GM23338 (cell line): Measurements from ENCODE around the gene PIGZ. TPM values are rescaled to one million over a fixed set of nuclear protein-coding genes. Genes with fewer than 3 reads are reported as not detected.

ENCODE experiments used
- ATAC-seq: fragments of 200-7000 bp; cut with Tn5 transposase; 3 replicates; pipeline ENCODE4 v1.9.1; 2020
- DNase-seq: peaks from one replicate; pipeline ENCODE4 v3.0.0-alpha.2; 2015; ENCODE audit warnings: low spot score
- H2AFZ ChIP-seq: fragments of 200-600 bp; sonication (generic); 2 replicates; pipeline ENCODE4 v1.8.0; 2016; ENCODE audit warnings: antibody characterized with exemption, mild to moderate bottlenecking, moderate library complexity
- H3F3A ChIP-seq: fragments of 200-600 bp; sonication (generic); replicated peaks from 2 replicates; pipeline ENCODE4 v1.8.0; 2017; ENCODE audit warnings: antibody characterized with exemption, mixed run types, low read depth
- H3K27ac ChIP-seq: fragments of 200-600 bp; sonication (generic); 2 replicates; pipeline ENCODE4 v1.6.1; 2016; ENCODE audit warnings: low read depth
- H3K27me3 ChIP-seq: fragments of 200-600 bp; sonication (generic); 2 replicates; pipeline ENCODE4 v1.8.0; 2016; ENCODE audit warnings: mild to moderate bottlenecking, mixed run types, moderate library complexity; ENCODE audit not compliant: insufficient read depth
- H3K36me3 ChIP-seq: fragments of 200-600 bp; sonication (generic); 2 replicates; pipeline ENCODE4 v1.8.0; 2016; ENCODE audit warnings: mild to moderate bottlenecking; ENCODE audit not compliant: insufficient read depth
- H3K4me1 ChIP-seq: fragments of 200-600 bp; sonication (generic); 2 replicates; pipeline ENCODE4 v1.8.0; 2016; ENCODE audit warnings: mild to moderate bottlenecking, moderate library complexity; ENCODE audit not compliant: insufficient read depth
- H3K4me2 ChIP-seq: fragments of 200-600 bp; sonication (generic); 2 replicates; pipeline ENCODE4 v1.7.1; 2017; ENCODE audit warnings: mixed run types
- H3K4me3 ChIP-seq: fragments of 200-600 bp; sonication (generic); 2 replicates; pipeline ENCODE4 v1.6.1; 2016; ENCODE audit warnings: mixed run types
- H3K79me2 ChIP-seq: fragments of 200-600 bp; sonication (generic); replicated peaks from 2 replicates; pipeline ENCODE4 v1.8.0; 2017; ENCODE audit warnings: mild to moderate bottlenecking; ENCODE audit not compliant: insufficient read depth
- H3K9me2 ChIP-seq: fragments of 200-600 bp; sonication (generic); 2 replicates; pipeline ENCODE4 v1.8.0; 2017; ENCODE audit not compliant: insufficient read depth
- H4K20me1 ChIP-seq: fragments of 200-600 bp; sonication (generic); replicated peaks from 2 replicates; pipeline ENCODE4 v1.8.0; 2017; ENCODE audit warnings: mild to moderate bottlenecking; ENCODE audit not compliant: insufficient read depth
- H3K27ac Mint-ChIP-seq: 2 replicates; pipeline ENCODE4 v1.8.0; 2020; ENCODE audit warnings: inconsistent platforms, mild to moderate bottlenecking, moderate library complexity, mixed read lengths
- H3K27me3 Mint-ChIP-seq: 3 replicates; pipeline ENCODE4 v1.8.0; 2022; ENCODE audit warnings: low read depth, mild to moderate bottlenecking, moderate library complexity, mixed read lengths, inconsistent platforms; ENCODE audit not compliant: insufficient read depth, poor library complexity
- H3K36me3 Mint-ChIP-seq: 3 replicates; pipeline ENCODE4 v1.8.0; 2021; ENCODE audit warnings: low read depth, mild to moderate bottlenecking, inconsistent platforms, moderate library complexity, mixed read lengths
- H3K4me1 Mint-ChIP-seq: 3 replicates; pipeline ENCODE4 v1.8.0; 2020; ENCODE audit warnings: mild to moderate bottlenecking, inconsistent platforms, mixed read lengths
- H3K4me3 Mint-ChIP-seq: 3 replicates; pipeline ENCODE4 v1.8.0; 2021; ENCODE audit warnings: moderate library complexity, mild to moderate bottlenecking, inconsistent platforms, mixed read lengths
- H3K9me3 Mint-ChIP-seq: 3 replicates; pipeline ENCODE4 v1.8.0; 2020; ENCODE audit warnings: moderate library complexity, mild to moderate bottlenecking, inconsistent platforms, mixed read lengths
- CREB1 ChIP-seq: fragments of 250-450 bp; sonication (Bioruptor Pico); IDR thresholded peaks from 2 replicates; pipeline ENCODE4 v1.5.0; 2020; ENCODE audit warnings: low read depth, mild to moderate bottlenecking, moderate library complexity
- CTCF ChIP-seq, 2 experiments: fragments of 200-600 bp in 1 of 2; sonication (generic) in 1 of 2; conservative IDR thresholded peaks; 2 replicates each; pipeline versions ENCODE4 v1.5.1 to v1.6.1; 2016 to 2017; ENCODE audit warnings: antibody characterized with exemption in 2 of 2, low read depth in 2 of 2, mild to moderate bottlenecking in 2 of 2, moderate library complexity in 1 of 2
- EZH2 ChIP-seq: fragments of 200-600 bp; sonication (generic); IDR thresholded peaks from one replicate; pipeline ENCODE4 v1.8.0; 2017; ENCODE audit warnings: antibody characterized with exemption, mild to moderate bottlenecking, low read depth; ENCODE audit not compliant: unreplicated experiment
- JUNB ChIP-seq: IDR thresholded peaks from one replicate; pipeline ENCODE4 v1.6.1; 2016; ENCODE audit warnings: antibody characterized with exemption; ENCODE audit not compliant: unreplicated experiment
- NANOG ChIP-seq: IDR thresholded peaks from 2 replicates; pipeline ENCODE4 v1.6.1; 2016; ENCODE audit warnings: antibody characterized with exemption, borderline replicate concordance
- STAT1 ChIP-seq: IDR thresholded peaks from one replicate; pipeline ENCODE4 v1.6.1; 2016; ENCODE audit warnings: antibody characterized with exemption; ENCODE audit not compliant: unreplicated experiment
- ZNF114 ChIP-seq: fragments of 250-450 bp; sonication (Bioruptor Pico); IDR thresholded peaks from 2 replicates; pipeline ENCODE4 v1.5.0; 2020; ENCODE audit warnings: mild to moderate bottlenecking, moderate library complexity
- polyA plus RNA-seq: library from polyadenylated mRNA; unstranded; fragments of >200 nt; fragmentation: Nextera tagmentation; extraction: Ambion mirVana; gene quantifications from 2 replicates; pipeline ENCODE4 v1.2.1, GENCODE V29; 2016
- total RNA-seq: library from RNA; depleted of rRNA; stranded (reverse); fragments of >200 nt; shearing (Covaris generic); gene quantifications from 2 replicates; pipeline ENCODE4 v1.2.3, GENCODE V29; 2014

Gene PIGZ
- total and polyA plus RNA-seq, 2 experiments from 2014 or later, result 0.16 TPM; not detected in 1

DNA sequence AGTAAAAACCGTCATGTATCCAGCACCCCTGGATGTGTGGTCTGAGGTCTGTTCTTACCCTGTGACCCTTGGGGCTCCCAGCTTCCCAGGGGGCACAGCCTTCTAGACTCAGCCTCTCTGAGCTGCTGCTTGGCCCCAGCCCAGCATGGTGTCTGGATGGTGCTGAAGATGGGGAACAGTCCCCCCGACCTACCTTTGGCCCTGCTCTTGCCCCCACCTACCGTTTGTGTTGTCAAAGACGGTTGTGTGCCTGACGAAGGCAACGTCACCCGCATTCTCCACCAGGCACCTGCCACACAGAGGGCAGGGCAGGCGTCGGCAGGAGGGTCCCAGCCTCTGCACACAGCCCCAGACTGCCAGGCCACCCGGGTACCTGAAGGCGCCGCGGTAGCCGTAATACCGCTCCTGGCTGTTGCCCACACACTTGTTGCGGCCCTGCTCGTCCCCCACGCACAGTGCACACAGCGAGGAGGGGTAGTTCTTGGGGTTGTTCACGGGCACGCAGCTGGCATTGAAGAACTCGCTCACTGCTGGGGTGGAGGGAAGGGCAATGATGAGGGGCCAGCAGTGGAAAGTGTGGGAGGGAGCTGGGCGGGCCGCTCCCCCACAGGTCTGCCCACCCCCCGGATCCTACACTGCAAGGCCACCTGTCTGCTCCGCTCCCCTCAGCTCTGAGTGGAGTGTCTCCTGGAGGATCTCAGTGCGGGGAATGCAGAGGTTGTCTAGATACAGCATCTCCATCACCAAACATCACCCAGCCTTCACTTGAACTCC is 40.0 kb upstream of the PIGZ start:
- Mint-ChIP-seq H3K4me3 (no peak overlapping the region), H3K27me3 (peaks cover 23% of the 10 kb centered on the region), H3K36me3 (peaks cover 4% of the 10 kb centered on the region; the same call in 1 of the 3 replicates), H3K4me1 (peaks cover 6% of the 10 kb centered on the region), H3K27ac (no peak overlapping the region), H3K9me3 (peaks cover 3% of the 10 kb centered on the region; the same call in 2 of the 3 replicates)
- no peak for DNase-seq
- ATAC-seq, result no peak
- Histone ChIP-seq H3K27me3 (peaks cover 18% of the 10 kb centered on the region), H4K20me1 (no peaks in the 10 kb centered on the region), H3K36me3 (no peaks in the 10 kb centered on the region), H3K4me3 (no peak overlapping the region), H3K4me2 (no peak overlapping the region), H3F3A (no peaks in the 10 kb centered on the region), H3K79me2 (no peaks in the 10 kb centered on the region), H3K9me2 (no peaks in the 10 kb centered on the region), H3K4me1 (no peaks in the 10 kb centered on the region; the same call in 1 of the 2 replicates), H2AFZ (no peak overlapping the region), H3K27ac (no peak overlapping the region)
- TF ChIP-seq EZH2, result no peak
- TF ChIP-seq ZNF114 (CRISPR knock-in tag), result no peak
- no peak for TF ChIP-seq CREB1 (CRISPR knock-in tag)
- TF ChIP-seq NANOG, result no peak

GRCh38 chr3:197007953-197008352 is 39.3 kb upstream of the PIGZ start:
- no peak for ATAC-seq
- H3K4me1 ChIP-seq, result no peaks in the 10 kb centered on the region; the same call in 1 of the 2 replicates
- Mint-ChIP-seq H3K4me1 (peaks cover 6% of the 10 kb centered on the region), H3K27ac (no peak overlapping the region; the same call in 1 of the 2 replicates), H3K9me3 (peaks cover 3% of the 10 kb centered on the region; the same call in 2 of the 3 replicates), H3K4me3 (no peak overlapping the region), H3K36me3 (peaks cover 4% of the 10 kb centered on the region; the same call in 1 of the 3 replicates), H3K27me3 (peaks cover 23% of the 10 kb centered on the region)
- TF ChIP-seq CTCF (conservative IDR thresholded peaks at IDR 0.05; ENCODE audit: low read depth in 2 of 2) (no peak), ZNF114 (CRISPR knock-in tag) (no peak)
- H2AFZ ChIP-seq, result no peak overlapping the region
- no peak overlapping the region for H3K4me3 ChIP-seq
- H3K4me2 ChIP-seq, result no peak overlapping the region
- H4K20me1 ChIP-seq, result no peaks in the 10 kb centered on the region
- H3K27me3 ChIP-seq, result peaks cover 20% of the 10 kb centered on the region
- H3K79me2 ChIP-seq, result no peaks in the 10 kb centered on the region
- DNase-seq, result no peak
- H3F3A ChIP-seq, result no peaks in the 10 kb centered on the region
- no peak overlapping the region for H3K27ac ChIP-seq
- no peaks in the 10 kb centered on the region for H3K36me3 ChIP-seq
- H3K9me2 ChIP-seq, result no peaks in the 10 kb centered on the region

GRCh38 chr3:197007296-197007940 is 38.8 kb upstream of the PIGZ start:
- no peak overlapping the region for H3K27ac ChIP-seq
- H3K4me1 ChIP-seq, result no peaks in the 10 kb centered on the region; the same call in 1 of the 2 replicates
- no peak overlapping the region for H3K4me3 ChIP-seq
- ATAC-seq, result no peak
- H3K4me2 ChIP-seq, result no peak overlapping the region
- Mint-ChIP-seq H3K9me3 (peaks cover 3% of the 10 kb centered on the region; the same call in 2 of the 3 replicates), H3K4me1 (peaks cover 6% of the 10 kb centered on the region), H3K27me3 (peaks cover 23% of the 10 kb centered on the region), H3K36me3 (peaks cover 4% of the 10 kb centered on the region; the same call in 1 of the 3 replicates), H3K4me3 (no peak overlapping the region), H3K27ac (no peak overlapping the region; the same call in 1 of the 2 replicates)
- no peaks in the 10 kb centered on the region for H3K36me3 ChIP-seq
- TF ChIP-seq JUNB (no peak), EZH2 (no peak), STAT1 (no peak), ZNF114 (CRISPR knock-in tag) (no peak)
- DNase-seq, result no peak
- H3K27me3 ChIP-seq, result peaks cover 22% of the 10 kb centered on the region
- H2AFZ ChIP-seq, result no peak overlapping the region
- no peaks in the 10 kb centered on the region for H3F3A ChIP-seq
- H3K79me2 ChIP-seq, result no peaks in the 10 kb centered on the region
- no peaks in the 10 kb centered on the region for H3K9me2 ChIP-seq
- H4K20me1 ChIP-seq, result no peaks in the 10 kb centered on the region
